Fibroblast of lung (primary cell): ENCODE results near the gene WT1.

Source experiments
- CTCF ChIP-seq, 2 donors: IDR thresholded peaks in 1 of 2; conservative IDR thresholded peaks in 1 of 2; 1 replicate in 1 of 2; 2 replicates in 1 of 2; pipeline ENCODE4 v1.5.1; 2011 to 2012; ENCODE audit warnings: low read length in 2 of 2, control low read depth in 1 of 2, inconsistent platforms in 1 of 2, low read depth in 1 of 2, mild to moderate bottlenecking in 1 of 2
- EZH2 ChIP-seq: IDR thresholded peaks from 2 replicates; pipeline ENCODE4 v1.5.1; 2012; ENCODE audit warnings: low read length, control low read depth, mild to moderate bottlenecking; ENCODE audit errors: missing control alignments

- TF ChIP-seq EZH2 (no peak), CTCF (conservative IDR thresholded peaks at IDR 0.05 in 1 of 2, IDR thresholded peaks at IDR 0.05 in 1 of 2; ENCODE audit: low read depth in 1 of 2, low read length in 2 of 2) (no peak)
These were observed at the start of gene WT1 for GRCh38 chr11:32435511-32435941.
